ENCODE measurements around the gene MYRIP.

The MYRIP gene

GRCh38 chr3:39971559-39972031 lies 162.2 kb downstream of the MYRIP start:
- H3K4me3 ChIP-seq (ENCODE audit: low read depth, low read length), result no peak overlapping the region
- TF ChIP-seq, protein P1, sequence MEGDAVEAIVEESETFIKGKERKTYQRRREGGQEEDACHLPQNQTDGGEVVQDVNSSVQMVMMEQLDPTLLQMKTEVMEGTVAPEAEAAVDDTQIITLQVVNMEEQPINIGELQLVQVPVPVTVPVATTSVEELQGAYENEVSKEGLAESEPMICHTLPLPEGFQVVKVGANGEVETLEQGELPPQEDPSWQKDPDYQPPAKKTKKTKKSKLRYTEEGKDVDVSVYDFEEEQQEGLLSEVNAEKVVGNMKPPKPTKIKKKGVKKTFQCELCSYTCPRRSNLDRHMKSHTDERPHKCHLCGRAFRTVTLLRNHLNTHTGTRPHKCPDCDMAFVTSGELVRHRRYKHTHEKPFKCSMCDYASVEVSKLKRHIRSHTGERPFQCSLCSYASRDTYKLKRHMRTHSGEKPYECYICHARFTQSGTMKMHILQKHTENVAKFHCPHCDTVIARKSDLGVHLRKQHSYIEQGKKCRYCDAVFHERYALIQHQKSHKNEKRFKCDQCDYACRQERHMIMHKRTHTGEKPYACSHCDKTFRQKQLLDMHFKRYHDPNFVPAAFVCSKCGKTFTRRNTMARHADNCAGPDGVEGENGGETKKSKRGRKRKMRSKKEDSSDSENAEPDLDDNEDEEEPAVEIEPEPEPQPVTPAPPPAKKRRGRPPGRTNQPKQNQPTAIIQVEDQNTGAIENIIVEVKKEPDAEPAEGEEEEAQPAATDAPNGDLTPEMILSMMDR (IDR thresholded peaks at IDR 0.05; ENCODE audit: insufficient read depth, low read depth, low read length, missing control alignments), result no peak
- no peak for DNase-seq (ENCODE audit: low read depth)

GRCh38 chr3:39972508-39972907 lies 163.1 kb downstream of the MYRIP start:
- no peak overlapping the region for H3K4me3 ChIP-seq (ENCODE audit: low read depth, low read length)
- no peak for DNase-seq (ENCODE audit: low read depth)
- TF ChIP-seq, protein P1 (IDR thresholded peaks at IDR 0.05; ENCODE audit: insufficient read depth, low read depth, low read length, missing control alignments), result no peak

DNA sequence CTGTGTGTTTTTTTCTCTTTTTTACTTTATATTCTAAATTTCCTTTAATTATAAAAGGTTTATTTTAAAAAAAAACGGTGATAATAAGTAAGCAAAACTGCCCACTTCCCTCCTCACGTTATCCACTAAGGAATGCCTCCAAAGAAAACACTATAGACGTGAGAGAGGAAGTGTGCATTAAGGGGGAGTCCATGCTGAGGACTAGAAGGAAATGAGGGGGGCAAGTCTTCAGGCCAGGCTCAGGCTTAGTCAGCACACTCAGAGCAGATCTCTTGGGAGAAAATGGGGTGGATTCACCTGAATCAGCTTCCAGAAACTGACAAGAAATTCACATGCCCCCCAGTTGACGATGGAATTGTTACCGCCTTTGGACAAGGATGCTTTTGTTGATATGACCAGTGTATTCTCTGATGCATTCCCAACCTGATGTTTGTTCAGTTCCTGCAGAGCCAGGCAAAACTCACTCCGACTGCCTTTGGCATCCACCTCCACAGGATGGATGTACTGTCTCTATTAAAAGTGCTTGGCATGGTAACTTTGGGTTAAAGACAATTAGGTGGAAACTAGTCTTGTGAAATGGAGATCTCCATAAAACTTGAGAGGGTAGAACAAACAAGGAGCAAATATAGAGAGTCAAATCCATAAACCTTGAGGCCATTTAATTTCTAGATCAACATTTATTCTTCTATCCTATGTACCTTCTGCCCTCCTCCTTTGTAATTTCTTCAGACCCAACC lies 167.8 kb downstream of the MYRIP start:
- no peak overlapping the region for H3K4me3 ChIP-seq (ENCODE audit: low read depth, low read length)
- TF ChIP-seq, protein P1 (IDR thresholded peaks at IDR 0.05; ENCODE audit: insufficient read depth, low read depth, low read length, missing control alignments), result no peak
- DNase-seq (ENCODE audit: low read depth), result no peak

DNA sequence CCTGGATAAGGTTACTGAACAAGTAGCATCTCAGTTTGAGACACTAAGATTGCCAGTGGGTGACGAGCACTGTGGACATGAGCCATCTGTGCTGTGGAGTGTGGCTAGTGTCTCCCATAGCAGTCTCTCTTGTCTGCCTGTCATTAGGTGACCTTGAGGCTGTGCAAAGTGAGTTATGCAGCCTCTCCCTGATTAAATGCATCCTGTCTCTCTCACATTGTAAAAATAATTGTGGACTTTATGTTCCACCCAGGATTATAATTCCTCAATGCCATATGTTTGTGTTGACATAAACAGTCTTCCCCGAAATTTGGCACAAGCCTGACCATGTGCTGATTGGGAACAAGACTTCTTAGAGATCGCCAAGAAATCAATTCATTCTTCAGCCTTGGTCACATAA lies 168.9 kb downstream of the MYRIP start:
- H3K4me3 ChIP-seq (ENCODE audit: low read depth, low read length), result no peak overlapping the region
- TF ChIP-seq, protein P1 (IDR thresholded peaks at IDR 0.05; ENCODE audit: insufficient read depth, low read depth, low read length, missing control alignments), result no peak
- DNase-seq (ENCODE audit: low read depth), result no peak

- no peak for DNase-seq (ENCODE audit: low read depth)
- TF ChIP-seq, protein P1 (IDR thresholded peaks at IDR 0.05; ENCODE audit: insufficient read depth, low read depth, low read length, missing control alignments), result no peak
- H3K4me3 ChIP-seq (ENCODE audit: low read depth, low read length), result no peak overlapping the region
Observed at GRCh38 chr3:39980058-39980457, 170.6 kb downstream of the MYRIP start.

DNA sequence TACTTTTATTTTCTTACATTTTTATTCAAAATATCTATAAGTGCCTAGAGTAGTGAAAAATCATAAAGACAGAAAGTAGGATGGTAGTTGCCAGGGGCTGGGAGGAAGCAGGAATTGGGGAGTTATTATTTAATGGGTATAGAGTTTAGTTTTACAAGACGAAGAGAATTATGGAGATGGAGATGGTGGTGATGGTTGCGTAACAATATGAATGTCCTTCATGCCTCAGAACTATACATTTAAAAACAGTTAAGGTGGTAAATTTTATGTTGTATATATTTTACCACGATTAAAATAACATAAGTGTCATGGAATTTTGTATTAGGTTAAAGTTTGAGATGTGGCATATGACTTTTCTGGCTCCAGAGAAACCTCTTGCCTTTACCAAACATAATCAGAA lies 171.4 kb downstream of the MYRIP start:
- DNase-seq (ENCODE audit: low read depth), result no peak
- TF ChIP-seq, protein P1 (IDR thresholded peaks at IDR 0.05; ENCODE audit: insufficient read depth, low read depth, low read length, missing control alignments), result no peak
- no peak overlapping the region for H3K4me3 ChIP-seq (ENCODE audit: low read depth, low read length)

Data from GM12865 (cell line).